Measurements from ENCODE around the gene VIL1.

- no peak for TF ChIP-seq CTCF (conservative IDR thresholded peaks at IDR 0.05)
- no peak for TF ChIP-seq EZH2 (IDR thresholded peaks at IDR 0.05; ENCODE audit: low read depth)
Observed at GRCh38 chr2:218383892-218384519, 34.9 kb upstream of the VIL1 start.
